GM18526 (cell line): ENCODE data around the gene BABAM2.

Experiments
- POLR2A ChIP-seq: IDR thresholded peaks from 3 replicates; pipeline ENCODE4 v1.6.1; 2011; ENCODE audit not compliant: insufficient read length; ENCODE audit errors: extremely low read depth

Gene BABAM2

DNA sequence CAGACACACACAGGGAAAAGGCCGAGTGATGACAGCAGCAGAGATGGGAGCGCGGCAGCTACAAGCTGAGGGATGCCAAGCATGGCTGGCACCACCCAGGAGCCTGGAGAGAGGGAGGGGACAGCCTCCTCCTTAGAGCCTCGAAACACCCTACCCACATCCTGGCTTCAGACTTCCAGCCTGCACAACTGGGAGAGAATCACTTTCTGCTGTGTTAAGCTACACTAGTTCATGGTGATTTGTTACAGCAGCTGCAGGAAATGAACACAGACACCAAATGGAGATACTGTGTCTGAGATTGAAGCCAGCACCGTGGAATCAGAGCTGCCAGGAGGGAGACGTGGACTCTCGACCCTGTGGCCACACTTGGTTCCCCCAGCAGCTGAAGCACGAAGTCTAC is 474.6 kb downstream of the BABAM2 start:
- TF ChIP-seq POLR2A, result no peak

DNA sequence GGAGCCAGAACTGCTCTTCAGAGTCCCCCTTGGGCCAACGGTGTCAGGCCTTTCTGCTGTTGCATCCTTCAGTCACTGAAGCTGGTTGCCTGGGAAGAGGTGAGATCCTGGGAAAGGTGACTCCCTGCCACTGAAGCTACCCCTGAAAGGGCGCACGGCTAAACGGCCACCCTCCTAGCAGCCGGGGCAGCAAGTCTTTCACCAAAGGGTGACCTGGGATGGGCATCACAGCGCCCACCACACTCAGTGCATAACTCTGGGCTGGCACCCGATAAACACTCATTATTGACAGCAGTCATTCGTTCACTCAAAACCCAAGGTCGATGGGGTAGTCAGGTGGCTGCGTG is 475.6 kb downstream of the BABAM2 start:
- no peak for TF ChIP-seq POLR2A

DNA sequence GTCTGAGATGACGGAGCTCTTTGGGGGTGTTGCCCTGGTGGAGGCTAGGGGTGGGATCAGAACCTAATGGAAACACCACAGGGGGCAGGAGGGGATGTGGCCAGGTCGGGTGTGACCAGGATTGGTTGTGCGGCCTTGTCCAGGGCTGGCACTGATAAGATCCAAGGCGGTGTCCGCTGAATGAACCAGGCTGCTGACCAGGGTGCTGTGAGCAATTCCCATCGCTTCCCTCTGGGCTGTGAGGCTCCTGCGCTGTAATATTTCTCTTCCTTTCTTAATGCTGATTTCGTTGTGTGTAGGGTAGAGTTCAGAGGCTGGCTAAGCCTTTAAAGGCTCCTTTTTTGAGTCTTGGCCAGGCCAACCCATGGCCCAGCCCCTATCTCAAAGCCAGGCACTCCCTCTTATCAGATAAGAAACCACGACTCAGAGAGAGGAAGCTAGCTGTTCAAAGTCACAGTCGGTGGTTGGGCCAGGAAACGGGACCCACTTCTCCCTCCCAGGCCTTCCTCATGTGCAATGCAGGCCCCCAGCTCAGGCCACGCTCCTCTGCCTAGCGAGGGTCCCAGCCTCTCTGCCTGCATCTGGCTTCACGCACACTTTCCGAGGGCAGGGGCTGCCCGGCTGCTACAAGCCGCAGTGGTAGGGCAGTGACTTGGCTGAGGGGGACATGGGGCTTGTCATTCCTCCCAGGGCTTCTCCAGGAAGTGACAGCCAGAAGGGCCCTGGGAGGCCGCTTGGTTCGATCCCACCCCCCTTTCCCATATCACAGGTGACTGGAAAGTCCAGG is 476.2 kb downstream of the BABAM2 start:
- no peak for TF ChIP-seq POLR2A

DNA sequence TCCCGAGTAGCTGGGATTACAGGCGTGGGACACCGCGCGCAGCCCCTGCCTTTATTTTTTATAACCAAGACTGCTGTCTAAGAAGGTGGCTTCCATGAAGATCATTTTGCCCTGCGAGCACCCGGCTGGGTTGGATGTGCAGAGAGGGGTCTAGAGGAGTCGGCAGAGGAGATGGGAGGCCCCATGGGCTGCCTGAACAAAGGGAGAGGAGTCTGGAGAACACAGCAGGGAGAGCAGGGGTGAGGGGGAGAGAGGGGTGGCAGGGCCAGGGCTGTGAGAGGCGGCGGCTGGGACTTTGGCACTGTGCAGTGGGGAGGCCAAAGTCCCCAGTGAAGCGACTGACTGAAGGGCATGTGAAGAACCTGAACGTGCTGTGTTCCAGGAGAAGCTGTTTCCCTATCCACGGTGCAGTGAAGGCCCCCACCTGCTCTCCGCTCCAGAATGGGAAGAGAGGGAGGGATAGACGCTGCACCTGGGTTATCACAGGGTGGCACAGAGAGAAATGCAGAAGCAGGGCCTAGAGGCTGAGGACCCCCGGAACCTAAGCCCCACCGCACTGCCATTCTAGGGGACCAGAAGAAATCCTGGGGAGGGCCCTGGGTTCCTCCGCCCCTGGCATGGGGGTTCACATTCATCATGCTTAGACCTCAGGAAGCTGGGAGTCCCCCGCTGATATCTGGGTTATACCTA is 477.3 kb downstream of the BABAM2 start:
- no peak for TF ChIP-seq POLR2A

DNA sequence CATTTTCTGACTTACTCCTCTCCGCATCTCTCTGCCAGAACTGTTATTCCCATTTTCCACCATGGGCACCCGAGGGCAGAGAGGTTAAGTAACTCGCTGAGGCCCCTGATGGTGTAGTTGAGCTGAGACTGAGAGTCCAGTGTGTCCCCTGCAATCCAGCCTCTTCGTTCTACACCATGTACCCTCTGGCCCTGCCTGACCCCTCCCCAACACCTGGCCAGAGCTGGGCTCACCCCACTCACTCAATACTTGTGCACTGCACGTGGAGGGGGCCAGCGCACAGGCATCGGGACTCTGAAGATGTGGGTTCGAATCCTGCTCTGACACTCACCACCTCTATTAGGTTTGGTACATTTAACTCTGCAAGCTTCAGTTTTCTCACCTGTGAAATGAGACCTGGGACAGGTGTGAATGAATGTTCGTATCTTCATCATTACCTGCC is 477.8 kb downstream of the BABAM2 start:
- no peak for TF ChIP-seq POLR2A

DNA sequence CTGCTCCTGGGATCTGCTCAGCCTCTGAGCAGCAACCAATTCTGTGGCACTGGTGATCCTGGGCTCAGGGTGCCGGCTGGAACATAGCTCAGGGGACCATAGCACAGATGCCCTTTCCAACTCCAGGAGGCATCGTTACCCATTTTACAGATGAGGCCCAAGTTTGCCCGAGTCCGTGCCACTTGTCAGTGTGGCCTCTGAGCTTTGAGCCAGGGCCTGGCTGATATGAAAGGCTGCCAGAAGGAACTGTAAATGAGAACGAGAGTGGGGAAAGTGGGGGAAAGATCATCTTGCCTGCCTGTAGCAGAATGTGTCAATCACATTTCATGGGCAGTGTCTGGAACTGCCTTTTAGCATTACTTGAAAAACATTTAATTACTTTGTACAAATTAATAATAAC is 478.8 kb downstream of the BABAM2 start:
- no peak for TF ChIP-seq POLR2A

DNA sequence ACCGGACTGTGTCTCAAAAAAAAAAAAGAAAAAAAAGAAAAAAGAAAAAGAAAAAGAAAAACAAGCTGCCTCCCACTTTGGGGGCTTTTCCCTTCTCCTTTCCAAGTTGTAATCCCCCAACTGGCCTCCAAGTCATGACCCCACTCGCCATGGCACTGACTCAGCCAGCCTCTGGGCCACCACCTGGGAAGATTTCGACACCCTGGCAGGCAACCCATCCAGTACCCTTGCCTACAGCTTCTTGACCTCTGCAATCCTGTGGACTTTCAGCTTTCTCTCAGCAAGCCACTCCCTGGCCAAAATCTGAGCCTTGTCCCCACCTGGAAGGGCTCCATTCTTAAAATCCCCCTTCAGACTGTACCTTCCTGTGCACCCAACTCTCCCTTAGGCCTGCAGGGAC is 479.8 kb downstream of the BABAM2 start:
- no peak for TF ChIP-seq POLR2A

DNA sequence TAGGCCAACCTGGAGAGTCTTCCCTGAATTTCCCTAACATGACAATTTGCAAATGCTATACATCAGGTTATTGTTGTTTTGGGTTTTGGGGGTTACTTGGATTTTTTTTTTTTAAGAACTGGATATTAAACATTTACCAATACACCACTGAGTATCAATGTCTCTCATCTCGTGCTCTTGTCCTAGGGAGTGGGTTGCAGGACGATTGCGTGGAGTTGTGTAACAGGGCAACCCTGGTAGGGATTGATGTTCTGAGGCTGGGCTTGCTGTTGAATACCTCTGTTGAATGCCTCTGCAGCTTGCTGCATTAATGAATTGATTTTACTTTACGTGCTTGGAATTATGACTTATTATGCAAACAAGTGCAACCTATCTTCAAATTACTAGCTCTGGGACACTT is 483.3 kb downstream of the BABAM2 start:
- no peak for TF ChIP-seq POLR2A

DNA sequence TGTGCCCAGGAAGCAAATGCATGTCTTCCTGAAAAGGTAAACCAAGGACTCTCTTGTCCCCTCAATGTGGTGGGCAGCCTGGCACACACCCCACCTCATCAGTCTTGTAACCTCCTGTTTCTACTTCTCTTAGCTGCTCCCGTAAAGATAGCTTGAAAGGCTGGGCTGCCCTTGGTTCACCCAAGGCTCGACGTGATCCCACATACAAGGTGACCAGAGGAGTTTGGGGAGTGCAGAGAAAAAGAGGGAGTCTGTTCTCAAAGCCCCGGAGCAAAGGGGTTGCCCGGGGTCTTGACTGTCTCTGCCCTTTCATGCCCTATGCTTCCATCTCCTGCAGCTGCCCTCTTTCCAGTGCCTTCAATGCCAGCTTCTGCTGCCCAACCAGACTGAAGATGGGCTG is 483.8 kb downstream of the BABAM2 start:
- no peak for TF ChIP-seq POLR2A

DNA sequence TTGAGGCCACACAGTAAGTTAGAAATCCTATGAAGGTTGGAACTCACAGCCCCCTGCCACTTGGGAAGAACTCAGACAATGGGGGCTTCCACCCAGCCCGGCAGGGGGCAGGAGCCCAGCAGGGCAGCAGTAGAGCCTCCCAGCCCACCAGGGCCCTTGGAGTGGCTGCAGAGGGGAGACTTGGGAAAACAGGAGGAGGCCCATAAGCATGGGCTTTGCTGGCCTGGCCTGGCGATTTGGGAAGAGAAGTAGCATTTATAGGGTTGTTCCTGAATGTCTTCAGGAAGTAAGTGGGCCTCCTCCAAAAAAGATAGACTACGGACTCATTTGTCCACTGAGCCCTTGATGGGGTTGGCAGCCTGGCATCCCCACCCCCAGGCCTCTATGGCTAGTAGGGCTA is 484.7 kb downstream of the BABAM2 start:
- TF ChIP-seq POLR2A, result no peak

DNA sequence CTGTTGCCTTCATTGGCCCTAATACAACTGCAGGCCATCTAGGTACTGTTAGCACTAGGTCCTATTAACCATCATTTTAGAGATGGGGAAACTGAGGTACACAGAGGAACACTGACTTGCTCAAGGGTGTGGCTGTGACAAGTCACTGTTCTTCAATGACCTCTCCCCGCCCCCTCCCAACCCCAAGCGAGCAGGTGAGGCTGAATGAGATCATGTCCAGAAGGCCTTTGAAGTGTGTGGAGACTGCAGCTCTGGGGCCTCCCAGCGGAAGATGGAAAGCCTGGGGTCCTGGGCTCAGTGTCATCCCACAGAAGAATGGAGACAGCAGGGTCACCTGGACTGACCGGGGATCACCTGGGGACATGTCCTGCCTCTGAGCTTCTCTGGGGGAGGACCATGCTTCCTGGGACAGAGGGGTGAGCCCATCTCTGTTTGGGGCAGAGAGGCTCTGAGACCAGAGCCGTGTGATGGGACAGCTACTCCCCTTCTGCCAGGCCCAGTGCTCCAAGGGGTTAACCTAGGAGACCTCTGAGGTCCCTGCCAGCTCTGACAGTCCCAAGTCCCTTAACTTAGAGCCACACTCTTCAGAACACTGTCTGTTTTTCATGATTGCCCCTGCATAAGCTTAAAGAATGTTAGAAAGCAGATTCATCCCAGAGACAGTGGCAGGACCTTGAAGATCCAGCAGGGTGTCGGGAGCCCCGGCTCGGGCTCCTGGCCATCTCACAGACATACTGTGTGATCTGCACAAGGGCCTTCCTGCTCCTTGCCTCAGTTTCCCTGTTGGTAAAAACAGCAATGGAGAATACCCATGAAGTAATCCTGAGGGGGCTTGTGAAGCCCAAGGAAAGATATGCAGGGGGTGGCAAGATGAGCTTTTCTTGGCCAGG is 485.5 kb downstream of the BABAM2 start:
- TF ChIP-seq POLR2A, result no peak

DNA sequence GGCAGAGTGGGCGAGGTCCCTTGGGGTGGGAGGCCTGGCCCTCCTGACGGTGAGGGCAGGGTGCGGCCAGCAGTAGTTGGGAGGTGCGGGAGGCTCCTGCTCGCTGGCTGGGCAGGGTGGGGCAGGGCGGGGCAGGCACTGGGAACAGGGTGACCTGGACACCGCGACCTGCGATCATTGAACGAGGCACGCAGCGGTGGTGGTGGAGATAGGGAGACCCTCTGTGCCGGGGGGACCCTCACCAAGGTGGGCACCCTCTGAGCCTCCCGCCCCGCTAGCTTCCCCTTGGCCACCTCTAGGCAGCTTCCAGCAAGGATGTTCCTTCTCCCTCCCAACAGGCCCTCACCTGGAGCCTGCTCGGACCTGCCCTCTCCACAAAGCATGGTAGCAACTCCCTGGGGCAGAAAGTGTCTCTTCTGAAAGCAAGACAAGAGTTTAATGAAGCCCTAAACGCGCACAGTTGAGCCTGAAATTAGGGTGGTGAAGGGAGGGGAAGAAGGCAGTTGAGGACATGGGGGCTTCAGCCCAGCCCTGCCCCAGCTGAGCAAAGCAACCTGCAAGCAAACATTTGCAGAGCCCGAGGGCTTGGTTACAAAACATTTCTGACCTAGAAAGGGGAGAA is 486.8 kb downstream of the BABAM2 start:
- no peak for TF ChIP-seq POLR2A

DNA sequence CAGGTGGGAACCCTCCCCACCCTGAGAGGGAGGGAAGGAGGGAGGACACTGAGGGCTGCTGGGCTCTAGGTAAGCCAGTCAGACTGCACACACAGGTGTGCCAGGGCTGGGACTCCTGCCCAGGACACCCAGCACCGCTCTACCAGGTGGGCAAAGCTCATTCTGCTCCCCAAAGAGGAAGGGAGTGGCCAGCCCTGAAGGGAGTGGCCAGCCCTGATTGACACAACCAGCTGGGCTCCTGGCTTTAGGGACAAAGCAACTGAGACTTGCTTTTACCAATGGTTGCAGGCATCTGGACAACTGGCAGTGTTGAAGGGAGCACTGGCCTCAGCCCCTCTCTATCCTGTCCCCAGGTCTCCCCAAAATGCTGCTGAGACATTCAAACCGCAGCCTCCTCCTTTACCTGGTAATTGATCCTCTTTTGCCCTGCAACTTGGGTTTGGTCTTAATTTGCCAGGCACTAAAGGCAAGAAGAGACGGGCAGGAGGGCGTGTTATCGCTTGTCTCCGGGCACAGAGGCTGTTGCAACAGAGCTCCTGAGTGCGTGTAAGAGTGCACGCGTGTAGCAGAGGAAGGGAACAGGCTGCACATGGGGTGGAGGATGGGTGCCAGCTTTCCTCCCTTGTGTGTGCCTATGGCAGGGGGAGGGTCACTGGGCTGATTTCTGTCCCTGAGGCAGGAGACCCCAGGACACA is 487.6 kb downstream of the BABAM2 start:
- no peak for TF ChIP-seq POLR2A

DNA sequence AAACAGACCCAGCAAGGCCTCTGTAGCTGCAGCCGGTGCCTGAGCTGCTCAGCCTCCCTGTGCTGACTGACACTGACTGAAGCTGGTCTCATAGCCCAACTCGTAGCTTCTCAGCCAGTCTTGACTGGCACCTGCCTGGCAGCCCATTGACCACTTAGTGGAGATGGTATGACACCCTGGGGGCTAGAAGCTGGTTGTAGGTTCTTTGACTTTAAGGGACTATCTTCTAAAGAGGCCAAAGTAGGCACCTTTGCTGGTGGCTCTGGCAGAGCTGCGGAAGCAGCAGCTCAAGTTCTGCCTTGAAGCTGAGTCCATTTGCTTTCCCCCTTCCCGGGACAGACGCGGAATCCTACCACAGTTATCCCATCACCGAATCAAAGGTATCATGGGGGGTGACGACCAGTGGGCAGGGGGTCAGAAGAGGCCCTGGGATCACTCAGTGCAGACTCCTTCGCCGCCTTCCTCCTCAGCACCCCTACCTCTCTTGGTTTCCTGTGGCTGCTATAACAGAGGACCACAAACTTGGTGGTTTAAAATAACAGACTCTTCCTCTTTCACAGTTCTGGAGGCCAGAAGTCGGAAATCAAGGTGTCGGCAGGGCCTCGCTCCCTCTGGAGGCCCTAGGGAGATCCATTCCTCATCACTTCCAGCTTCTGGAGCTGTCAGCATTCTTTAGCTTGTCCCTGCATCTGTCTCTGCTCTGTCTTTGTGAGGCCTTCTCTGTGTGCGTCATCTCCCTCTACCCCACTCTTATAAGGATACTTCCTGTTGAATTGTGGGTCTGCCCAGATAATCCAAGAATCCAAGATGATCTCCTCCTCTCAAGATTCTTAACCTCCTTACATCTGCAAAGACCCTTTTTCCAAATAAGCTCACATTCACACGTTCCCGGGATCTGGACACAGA is 488.4 kb downstream of the BABAM2 start:
- no peak for TF ChIP-seq POLR2A
